Panc1 (cell line): ENCODE data around the gene DOK7. TPM values are rescaled to one million over a fixed set of nuclear protein-coding genes. Genes with fewer than 3 reads are reported as not detected.

Experiments
- ATAC-seq: fragments of 200-7000 bp; cut with Tn5 transposase; 2 replicates; pipeline ENCODE4 v1.9.1; 2020; ENCODE audit warnings: mild to moderate bottlenecking, moderate library complexity
- BruUV-seq: library from RNA; stranded (reverse); fragments of 400-500 nt; replicated peaks from 2 replicates; lab custom pipeline; 2021; lab: Mats Ljungman, UMichigan
- CTCF ChIA-PET: fragments of 300-600 bp; sonication (Branson Sonifier 250); formaldehyde crosslinking; loops from one replicate; lab custom pipeline; 2022; ENCODE audit warnings: antibody characterized with exemption; lab: Charles Lee
- POLR2A ChIA-PET: fragments of 300-600 bp; sonication (Branson Sonifier 250); formaldehyde crosslinking; loops from one replicate; lab custom pipeline; 2022; ENCODE audit warnings: antibody characterized with exemption; lab: Charles Lee
- DNase-seq: peaks from one replicate; pipeline ENCODE4 v3.0.0-alpha.2; 2010; ENCODE audit warnings: low read depth, low spot score
- H3K27ac ChIP-seq: 2 replicates; pipeline ENCODE4 v1.5.1; 2011; ENCODE audit warnings: mild to moderate bottlenecking, low read length, inconsistent platforms
- H3K27me3 ChIP-seq: fragments of 200-500 bp; sonication (Bioruptor generic); 2 replicates; pipeline ENCODE4 v1.6.0; 2014; ENCODE audit warnings: low read length, inconsistent platforms; ENCODE audit not compliant: control insufficient read depth, insufficient read depth
- H3K36me3 ChIP-seq: fragments of 200-500 bp; sonication (Bioruptor generic); 2 replicates; pipeline ENCODE4 v1.5.1; 2014; ENCODE audit warnings: inconsistent platforms, mild to moderate bottlenecking, low read length, moderate library complexity; ENCODE audit not compliant: control insufficient read depth, insufficient read depth
- H3K4me1 ChIP-seq: 2 replicates; pipeline ENCODE4 v1.5.1; 2011; ENCODE audit warnings: inconsistent platforms, mild to moderate bottlenecking, low read length, moderate library complexity; ENCODE audit not compliant: control insufficient read depth, insufficient read depth
- H3K4me3 ChIP-seq, 2 experiments: 2 replicates each; pipeline ENCODE4 v1.5.1; 2011 to 2012; ENCODE audit warnings: low read depth in 2 of 2, low read length in 2 of 2, mild to moderate bottlenecking in 2 of 2, inconsistent platforms in 1 of 2, moderate library complexity in 1 of 2
- H3K9me3 ChIP-seq: fragments of 200-500 bp; sonication (Bioruptor generic); 2 replicates; pipeline ENCODE4 v1.5.1; 2014; ENCODE audit warnings: low read depth, mild to moderate bottlenecking, inconsistent platforms, low read length, moderate library complexity; ENCODE audit not compliant: control insufficient read depth, insufficient read depth
- CTCF ChIP-seq: fragments of 450-650 bp; IDR thresholded peaks from 2 replicates; pipeline ENCODE4 v1.5.1; 2017; ENCODE audit warnings: mild to moderate bottlenecking
- POLR2AphosphoS5 ChIP-seq: IDR thresholded peaks from 2 replicates; pipeline ENCODE4 v1.6.1; 2012; ENCODE audit warnings: mild to moderate bottlenecking, low read depth, low read length, moderate library complexity
- SIN3A ChIP-seq: IDR thresholded peaks from 2 replicates; pipeline ENCODE4 v1.6.1; 2012; ENCODE audit warnings: low read depth, mild to moderate bottlenecking, low read length, moderate library complexity, borderline replicate concordance; ENCODE audit not compliant: insufficient read depth
- TCF7L2 ChIP-seq: IDR thresholded peaks from 2 replicates; pipeline ENCODE4 v1.6.1; 2011; ENCODE audit warnings: mild to moderate bottlenecking, low read depth, low read length, inconsistent platforms
- in situ Hi-C: cut with HindIII; loops from 2 replicates; pipeline ENCODE4 v1.10.0; 2016; ENCODE audit warnings: low sequenced_read_pairs, low pct_unique_long_range_greater_than_20kb
- intact Hi-C: fragments of 100-400 bp; cut with micrococcal nuclease; formaldehyde crosslinking; loops from one replicate; pipeline ENCODE4 v1.10.0; 2022; ENCODE audit not compliant: unreplicated experiment
- total RNA-seq: library from RNA; stranded (reverse); gene quantifications from one replicate; pipeline ENCODE4 v1.2.1, GENCODE V29; 2021; ENCODE audit not compliant: unreplicated experiment
- TF ChIP-seq, protein P1 (sequence below), 2 experiments: IDR thresholded peaks; 2 replicates each; pipeline ENCODE4 v1.6.1; 2011 to 2012; ENCODE audit warnings: low read depth in 2 of 2, control low read depth in 1 of 2, low read length in 1 of 2, mild to moderate bottlenecking in 1 of 2, moderate library complexity in 1 of 2; ENCODE audit not compliant: insufficient read depth in 1 of 2

DOK7 gene
- total RNA-seq, 1 experiment from 2014 or later, result 2.4 TPM

DNA sequence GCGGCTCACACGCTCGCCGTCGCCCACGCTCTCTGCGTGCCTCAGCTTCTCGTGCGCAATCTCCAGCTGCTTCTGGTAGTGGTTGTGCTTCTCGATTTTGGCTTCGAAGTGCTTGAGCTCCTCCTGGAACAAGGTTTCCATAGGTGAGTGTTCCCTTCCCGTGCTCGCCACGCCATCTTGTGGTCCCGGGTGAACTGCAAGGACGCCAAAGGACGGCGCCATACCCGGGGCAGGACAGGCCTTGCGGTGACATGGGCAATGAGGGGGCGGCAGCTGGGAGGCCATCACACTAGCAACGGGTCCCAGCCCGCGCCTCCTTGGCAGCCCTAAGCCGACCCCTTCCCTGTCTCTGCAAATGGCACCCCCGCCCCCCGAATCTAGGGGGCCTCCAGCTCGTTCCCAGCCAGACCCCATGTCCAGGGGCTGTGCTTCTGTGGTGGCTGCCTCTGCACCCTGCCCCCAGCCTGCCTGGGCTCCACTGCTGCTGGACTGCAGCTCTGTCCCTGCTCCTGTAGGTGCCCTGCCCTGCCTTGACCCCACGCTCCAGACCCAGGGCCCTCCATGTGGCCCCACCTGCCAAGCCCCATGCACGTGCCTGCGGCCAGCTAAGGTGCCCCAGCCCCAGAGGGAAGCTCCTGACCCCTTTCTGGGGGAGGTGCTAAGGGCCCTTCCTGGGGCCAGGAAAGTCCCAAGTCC lies 51.8 kb downstream of the DOK7 start:
- peak; percentile 78 for ATAC-seq
- BruUV-seq, result no TSS peak
- no peak overlapping the region for H3K27ac ChIP-seq
- no peaks in the 10 kb centered on the region for H3K4me1 ChIP-seq
- DNase-seq, result no peak
- H3K36me3 ChIP-seq, result no peaks in the 10 kb centered on the region
- no peak overlapping the region for H3K4me3 ChIP-seq
- ChIA-PET CTCF (no interaction called here), POLR2A (no interaction called here)
- H3K27me3 ChIP-seq, result no peaks in the 10 kb centered on the region
- no peak for TF ChIP-seq POLR2AphosphoS5
- TF ChIP-seq, protein P1, sequence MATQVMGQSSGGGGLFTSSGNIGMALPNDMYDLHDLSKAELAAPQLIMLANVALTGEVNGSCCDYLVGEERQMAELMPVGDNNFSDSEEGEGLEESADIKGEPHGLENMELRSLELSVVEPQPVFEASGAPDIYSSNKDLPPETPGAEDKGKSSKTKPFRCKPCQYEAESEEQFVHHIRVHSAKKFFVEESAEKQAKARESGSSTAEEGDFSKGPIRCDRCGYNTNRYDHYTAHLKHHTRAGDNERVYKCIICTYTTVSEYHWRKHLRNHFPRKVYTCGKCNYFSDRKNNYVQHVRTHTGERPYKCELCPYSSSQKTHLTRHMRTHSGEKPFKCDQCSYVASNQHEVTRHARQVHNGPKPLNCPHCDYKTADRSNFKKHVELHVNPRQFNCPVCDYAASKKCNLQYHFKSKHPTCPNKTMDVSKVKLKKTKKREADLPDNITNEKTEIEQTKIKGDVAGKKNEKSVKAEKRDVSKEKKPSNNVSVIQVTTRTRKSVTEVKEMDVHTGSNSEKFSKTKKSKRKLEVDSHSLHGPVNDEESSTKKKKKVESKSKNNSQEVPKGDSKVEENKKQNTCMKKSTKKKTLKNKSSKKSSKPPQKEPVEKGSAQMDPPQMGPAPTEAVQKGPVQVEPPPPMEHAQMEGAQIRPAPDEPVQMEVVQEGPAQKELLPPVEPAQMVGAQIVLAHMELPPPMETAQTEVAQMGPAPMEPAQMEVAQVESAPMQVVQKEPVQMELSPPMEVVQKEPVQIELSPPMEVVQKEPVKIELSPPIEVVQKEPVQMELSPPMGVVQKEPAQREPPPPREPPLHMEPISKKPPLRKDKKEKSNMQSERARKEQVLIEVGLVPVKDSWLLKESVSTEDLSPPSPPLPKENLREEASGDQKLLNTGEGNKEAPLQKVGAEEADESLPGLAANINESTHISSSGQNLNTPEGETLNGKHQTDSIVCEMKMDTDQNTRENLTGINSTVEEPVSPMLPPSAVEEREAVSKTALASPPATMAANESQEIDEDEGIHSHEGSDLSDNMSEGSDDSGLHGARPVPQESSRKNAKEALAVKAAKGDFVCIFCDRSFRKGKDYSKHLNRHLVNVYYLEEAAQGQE (IDR thresholded peaks at IDR 0.05; ENCODE audit: insufficient read depth in 1 of 2, low read depth in 2 of 2, low read length in 1 of 2), result no peak
- TF ChIP-seq CTCF, result peak; percentile 77
- intact Hi-C loops (no loop called here), in situ Hi-C loops (no loop called here)
- no peaks in the 10 kb centered on the region for H3K9me3 ChIP-seq

- no peaks in the 10 kb centered on the region for H3K36me3 ChIP-seq
- no peak overlapping the region for H3K4me3 ChIP-seq
- no peaks in the 10 kb centered on the region for H3K9me3 ChIP-seq
- POLR2A ChIA-PET, result no interaction called here
- ATAC-seq (no peak), DNase-seq (no peak)
- intact Hi-C loops, result no loop called here
- in situ Hi-C loops, result no loop called here
- CTCF ChIA-PET, result no interaction called here
- BruUV-seq, result no TSS peak
- no peak overlapping the region for H3K27ac ChIP-seq
- TF ChIP-seq POLR2AphosphoS5 (no peak), SIN3A (no peak), TCF7L2 (no peak), CTCF (no peak)
- TF ChIP-seq, protein P1 (IDR thresholded peaks at IDR 0.05; ENCODE audit: insufficient read depth in 1 of 2, low read depth in 2 of 2, low read length in 1 of 2), result no peak
- H3K27me3 ChIP-seq, result no peaks in the 10 kb centered on the region
- no peaks in the 10 kb centered on the region for H3K4me1 ChIP-seq
Measured at GRCh38 chr4:3515646-3516045, 52.5 kb downstream of the DOK7 start.
